Measurements from ENCODE around the gene BOC.

The BOC gene

DNA sequence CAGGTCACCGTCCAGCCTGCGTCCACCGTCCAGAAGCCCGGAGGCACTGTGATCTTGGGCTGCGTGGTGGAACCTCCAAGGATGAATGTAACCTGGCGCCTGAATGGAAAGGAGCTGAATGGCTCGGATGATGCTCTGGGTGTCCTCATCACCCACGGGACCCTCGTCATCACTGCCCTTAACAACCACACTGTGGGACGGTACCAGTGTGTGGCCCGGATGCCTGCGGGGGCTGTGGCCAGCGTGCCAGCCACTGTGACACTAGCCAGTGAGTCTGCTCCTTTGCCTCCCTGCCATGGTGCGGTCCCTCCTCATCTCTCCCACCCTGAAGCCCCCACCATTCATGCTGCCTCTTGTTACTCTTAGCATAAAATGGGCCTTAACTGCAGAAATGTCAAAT is 39.2 kb downstream of the BOC start:
- no peak for DNase-seq

- no peak for DNase-seq
Observed at GRCh38 chr3:113251817-113252216, 40.5 kb downstream of the BOC start.

GRCh38 chr3:113252553-113252952 is 41.2 kb downstream of the BOC start:
- no peak for DNase-seq

- no peak for DNase-seq
Observed at GRCh38 chr3:113253702-113254101, 42.3 kb downstream of the BOC start.

DNA sequence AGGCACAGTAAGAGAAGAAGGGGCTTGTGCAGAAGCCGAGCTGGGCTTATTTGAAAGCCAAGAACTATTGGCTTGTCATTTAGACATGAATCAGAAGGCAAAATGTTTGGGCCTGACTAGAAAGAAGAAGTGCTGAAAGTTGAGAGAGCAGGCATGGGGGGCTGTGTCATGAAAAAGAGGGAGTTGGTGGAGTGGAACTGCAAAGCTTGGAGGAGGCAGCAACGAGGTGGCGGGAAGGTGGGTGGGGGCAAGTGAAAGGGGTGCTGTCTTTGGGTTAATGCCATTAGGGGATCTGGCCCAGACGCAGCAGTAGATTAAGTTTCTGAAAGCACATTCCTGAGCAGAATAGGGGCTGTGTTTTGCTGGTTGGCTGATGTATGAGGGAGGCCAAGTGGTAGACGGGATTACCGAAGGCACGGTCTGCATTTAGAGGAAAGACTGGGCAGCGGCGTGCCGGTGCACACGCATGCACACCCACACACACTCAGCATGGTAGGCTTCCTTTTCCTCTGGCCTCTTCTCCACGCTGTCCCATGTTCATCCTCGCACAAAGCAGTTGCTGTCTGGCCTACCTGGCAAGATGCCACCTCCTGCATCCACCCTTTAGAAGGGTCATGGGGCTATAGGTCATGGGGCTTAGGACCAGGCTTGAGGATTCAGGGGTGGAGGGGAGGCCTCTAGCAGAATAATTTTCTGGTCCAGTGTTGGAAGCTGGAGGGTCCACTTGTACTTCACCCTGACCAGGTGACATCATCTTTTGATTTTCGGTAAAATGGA is 43.0 kb downstream of the BOC start:
- no peak for DNase-seq

- no peak for DNase-seq
Observed at GRCh38 chr3:113255100-113255853, 43.9 kb downstream of the BOC start.

DNA sequence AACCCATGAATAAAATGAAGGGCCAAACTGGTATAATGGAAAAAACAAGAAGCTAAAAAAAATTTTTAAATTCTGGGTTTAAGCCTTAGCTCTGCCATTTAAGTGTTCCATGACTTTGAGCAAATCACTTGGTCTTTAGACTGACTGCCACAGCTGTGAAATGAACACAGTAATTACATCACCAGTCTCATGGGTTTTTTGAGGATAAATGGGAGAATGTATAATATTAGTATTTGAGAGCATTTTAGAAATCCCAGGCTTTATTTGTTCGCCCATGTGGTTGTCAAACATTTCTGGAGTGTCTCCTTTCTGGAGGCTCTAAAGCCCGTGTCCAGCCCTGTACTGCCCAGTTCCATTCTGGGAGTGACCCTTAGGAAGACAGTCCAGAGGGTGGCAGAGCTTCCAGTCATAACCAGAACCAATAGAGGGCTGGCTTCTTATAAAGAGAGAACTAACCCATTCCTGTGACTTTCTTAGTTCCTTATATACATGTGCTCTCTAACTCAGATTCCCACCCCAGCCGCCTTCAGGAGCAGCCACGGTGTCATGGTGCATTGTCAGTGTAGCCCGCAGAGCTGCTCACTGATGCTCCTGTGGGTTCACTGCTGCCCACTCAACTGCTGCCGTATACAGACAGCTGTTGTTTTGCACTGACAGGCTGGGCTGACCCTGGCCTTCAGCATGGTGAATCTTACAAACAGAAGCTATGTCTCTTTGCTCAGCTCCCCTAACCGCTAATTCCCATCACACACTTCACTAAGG is 44.7 kb downstream of the BOC start:
- DNase-seq: no peak

DNA sequence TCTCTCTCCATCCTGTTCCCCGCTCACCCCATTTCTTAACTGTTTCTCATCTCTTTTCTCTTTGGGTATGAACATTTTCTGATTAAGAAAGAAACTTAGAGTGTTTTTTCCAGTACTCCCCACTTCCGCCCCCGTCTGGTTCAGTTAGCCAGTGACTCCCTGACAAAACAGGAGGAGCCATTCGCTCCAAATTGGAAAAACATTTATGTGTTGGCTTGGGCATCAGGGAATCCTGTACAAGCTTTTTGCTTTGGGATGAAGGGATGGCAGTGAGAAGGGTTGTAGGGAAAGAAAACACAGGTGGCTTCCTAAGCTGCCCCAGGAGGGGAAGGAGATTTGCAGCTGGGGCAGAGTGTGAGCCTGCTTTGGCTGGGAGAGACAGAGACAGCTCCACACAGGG is 47.0 kb downstream of the BOC start:
- no peak for DNase-seq

- no peak for DNase-seq
Observed at GRCh38 chr3:113259196-113259595, 47.8 kb downstream of the BOC start.

GRCh38 chr3:113261063-113261625 is 49.8 kb downstream of the BOC start:
- DNase-seq: no peak

DNA sequence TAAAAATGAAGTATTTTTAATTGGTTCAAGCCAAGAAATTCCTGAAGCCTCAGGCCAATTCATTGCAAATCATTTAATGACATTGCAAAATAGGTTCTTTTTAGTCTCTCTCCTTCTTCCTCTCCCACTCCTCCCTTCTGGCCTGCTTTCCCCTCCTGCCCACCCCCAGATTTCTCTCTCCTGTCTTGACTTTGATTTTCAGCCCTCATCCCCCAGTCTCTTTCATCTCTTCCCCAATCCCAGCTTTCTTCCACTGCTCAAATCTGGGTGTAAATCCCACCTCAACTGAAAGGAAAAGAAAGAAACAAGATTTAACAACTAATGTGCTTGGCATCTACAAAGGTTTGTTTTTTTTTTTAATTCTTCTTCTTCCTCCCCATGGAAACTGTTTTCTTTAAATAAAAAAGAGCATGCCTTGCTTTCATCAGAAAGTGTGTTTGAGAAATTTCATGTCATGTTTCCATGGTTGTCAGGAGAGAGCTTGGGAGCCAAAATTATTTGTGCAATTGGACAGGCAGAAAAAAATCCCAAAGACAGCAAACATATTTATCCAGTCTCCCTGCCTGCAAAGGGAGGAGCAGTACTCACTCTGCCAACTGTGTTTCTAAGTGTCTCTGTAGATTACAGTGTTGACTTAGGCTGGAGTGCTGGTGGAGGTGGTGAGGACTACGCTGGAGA is 50.4 kb downstream of the BOC start:
- no peak for DNase-seq

DNA sequence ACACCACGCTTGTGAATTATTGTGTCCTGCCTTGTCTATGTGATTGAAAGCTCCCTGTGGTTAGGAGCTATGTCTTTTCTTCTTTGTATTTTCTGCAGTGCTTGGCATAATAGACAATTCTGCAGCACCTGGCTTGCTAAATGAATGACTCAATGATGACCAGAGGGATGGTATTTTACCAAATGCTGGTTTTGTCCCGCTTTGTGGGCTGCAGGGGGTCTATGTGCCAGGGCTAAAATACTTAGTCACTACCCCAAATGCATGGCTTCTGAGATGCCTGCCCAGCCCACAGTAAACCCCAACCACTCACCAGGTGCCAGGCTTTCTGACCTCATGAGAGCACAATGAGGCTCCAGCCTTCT is 50.9 kb downstream of the BOC start:
- no peak for DNase-seq

DNA sequence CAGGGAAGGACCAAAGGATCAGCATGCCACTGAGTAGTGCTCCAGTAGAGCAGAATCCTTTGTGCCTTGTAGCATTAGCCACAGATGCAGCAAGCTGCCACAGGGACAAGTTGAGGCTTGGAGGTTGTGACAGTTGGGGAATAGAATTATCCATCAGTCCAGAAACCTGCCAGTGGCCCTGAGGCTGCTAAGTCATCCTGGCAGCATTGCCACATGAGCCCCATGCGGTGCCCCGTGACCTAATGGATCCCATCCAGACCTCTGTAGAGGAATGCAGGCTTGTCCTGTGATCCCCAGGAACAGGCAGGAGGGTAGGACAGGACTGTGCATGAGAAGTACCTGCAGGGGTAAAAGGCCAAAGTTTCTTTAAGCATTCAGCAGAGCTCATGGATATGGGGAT is 51.7 kb downstream of the BOC start:
- no peak for DNase-seq

DNA sequence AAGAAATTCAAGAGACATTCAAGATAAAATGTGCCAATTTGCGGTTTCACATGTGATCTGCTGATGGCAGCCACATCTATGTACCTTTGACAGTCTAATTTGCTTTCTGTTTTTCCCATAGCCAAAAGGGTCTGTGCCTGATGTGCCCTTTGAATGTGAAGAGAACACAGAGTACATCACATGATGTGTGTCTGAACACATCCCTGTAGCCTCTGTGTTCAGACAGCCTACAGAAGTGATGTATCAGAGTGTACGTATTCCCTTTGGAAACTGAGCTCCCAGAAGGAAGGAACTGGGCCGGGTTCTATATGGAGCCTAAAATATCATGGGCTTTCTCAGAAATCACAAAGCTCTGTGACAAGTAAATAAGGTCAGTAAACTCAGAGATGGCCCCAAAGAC is 52.4 kb downstream of the BOC start:
- no peak for DNase-seq

DNA sequence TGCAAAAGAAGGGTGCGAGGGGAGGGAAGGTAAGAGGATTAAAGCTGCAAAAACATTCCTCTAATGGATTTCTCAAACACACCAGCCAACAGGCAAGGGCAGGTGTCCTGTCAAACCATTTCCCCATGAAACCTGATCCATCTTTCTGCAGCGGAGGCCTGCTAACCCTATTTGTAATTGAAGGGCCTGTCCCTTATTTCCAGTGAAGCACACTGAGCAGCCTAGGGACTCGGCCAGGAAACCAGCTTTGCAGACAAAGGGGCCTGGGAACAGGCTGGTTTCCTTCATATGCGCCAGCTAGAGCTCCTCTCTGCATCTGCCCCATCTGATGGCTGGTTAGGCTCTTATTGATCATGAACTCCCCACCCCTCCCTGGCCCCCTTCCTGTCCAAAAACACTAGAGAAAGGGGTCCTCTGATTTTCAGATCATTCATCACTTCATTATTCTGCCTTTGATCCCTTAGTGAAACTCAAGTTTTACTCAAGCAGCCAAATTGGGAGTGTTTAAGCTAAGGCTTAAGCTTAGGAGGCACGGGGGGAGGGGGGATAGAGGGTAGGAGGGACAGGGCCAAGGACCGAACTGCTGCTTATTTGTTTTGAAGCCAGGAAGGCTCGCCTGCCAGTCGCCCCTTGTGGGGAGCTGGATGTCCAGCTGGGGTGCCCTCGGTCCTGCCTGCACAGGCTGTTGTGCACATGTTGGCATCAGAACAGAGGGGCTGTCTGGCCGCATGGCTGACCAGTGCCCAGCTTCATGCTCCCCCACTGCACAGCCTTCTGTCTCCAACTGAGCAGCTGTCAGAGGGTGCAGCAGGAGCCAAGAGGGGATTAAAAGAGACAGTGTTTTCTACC is 53.1 kb downstream of the BOC start:
- no peak for DNase-seq

DNA sequence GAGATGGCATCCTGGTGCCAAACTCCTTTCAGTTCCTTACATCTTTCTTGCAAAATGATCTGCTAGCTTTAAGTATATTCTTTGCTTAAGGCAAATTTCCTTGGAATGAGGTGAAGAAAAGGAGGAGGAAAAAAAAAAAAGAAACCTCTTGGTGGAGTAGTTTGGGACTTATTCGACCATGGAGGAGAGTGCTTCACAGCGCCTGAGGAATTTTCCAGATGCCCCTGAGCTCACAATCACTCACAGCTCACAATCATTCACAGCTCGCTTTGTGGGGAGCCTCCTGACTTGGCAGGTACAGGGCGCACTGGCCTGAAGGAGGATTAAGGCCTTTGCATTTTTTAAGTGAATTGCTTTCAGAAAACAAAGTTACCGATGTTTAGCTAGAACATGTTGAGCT is 53.9 kb downstream of the BOC start:
- no peak for DNase-seq

GRCh38 chr3:113266738-113267137 is 55.4 kb downstream of the BOC start:
- no peak for DNase-seq

GRCh38 chr3:113268311-113268710 is 57.0 kb downstream of the BOC start:
- DNase-seq: no peak

GRCh38 chr3:113268942-113269341 is 57.6 kb downstream of the BOC start:
- no peak for DNase-seq

GRCh38 chr3:113269661-113270060 is 58.3 kb downstream of the BOC start:
- DNase-seq: no peak

DNA sequence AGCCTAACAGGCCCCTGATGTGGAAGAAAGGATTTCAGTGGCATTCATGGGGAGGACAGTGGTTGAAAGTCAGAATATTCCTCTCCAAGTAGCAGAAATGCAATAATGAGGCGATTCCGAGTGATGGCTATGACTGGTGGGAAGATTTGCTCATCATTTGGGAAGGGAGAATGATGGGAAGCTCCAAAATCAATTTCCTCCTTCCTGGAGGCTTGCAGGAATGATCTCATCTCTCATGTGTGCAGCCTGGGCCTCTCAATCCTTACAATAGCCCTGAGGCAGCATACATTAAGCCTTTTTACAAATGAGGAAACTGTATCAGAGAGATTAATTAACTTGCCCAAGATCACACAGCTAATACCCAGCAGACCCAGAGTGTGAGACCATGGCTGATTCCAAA is 58.7 kb downstream of the BOC start:
- no peak for DNase-seq

DNA sequence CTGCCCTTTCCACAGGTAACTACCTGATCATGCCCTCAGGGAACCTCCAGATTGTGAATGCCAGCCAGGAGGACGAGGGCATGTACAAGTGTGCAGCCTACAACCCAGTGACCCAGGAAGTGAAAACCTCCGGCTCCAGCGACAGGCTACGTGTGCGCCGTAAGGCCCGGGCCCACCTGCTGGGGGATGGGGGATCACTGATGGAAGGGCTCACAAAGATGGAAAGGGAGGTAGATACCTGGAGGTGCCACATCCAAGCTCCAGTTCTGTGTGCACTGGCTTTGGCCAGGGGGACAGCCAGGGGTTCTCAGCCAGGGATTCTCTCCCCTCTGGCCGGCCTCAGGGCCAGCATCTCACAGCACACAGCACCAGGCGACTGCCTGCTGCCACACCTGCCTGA is 59.4 kb downstream of the BOC start:
- no peak for DNase-seq

Data from NCI-H1436 treated with DMSO at 0.1 percent for 48 hours (cell line).